Activated CD4-positive, alpha-beta T cell treated with anti-CD3 and anti-CD28 coated beads, Interleukin-2, Interleukin-6, amounts not matched to agents 100 ng/mL and 50 ng/mL, durations not matched to agents 16 hours and 8 hours (primary cell): Measurements from ENCODE around the gene C3orf52.

Source experiments
- DNase-seq: peaks from one replicate; pipeline ENCODE4 v3.0.0-alpha.2; 2020

C3orf52 gene

DNA sequence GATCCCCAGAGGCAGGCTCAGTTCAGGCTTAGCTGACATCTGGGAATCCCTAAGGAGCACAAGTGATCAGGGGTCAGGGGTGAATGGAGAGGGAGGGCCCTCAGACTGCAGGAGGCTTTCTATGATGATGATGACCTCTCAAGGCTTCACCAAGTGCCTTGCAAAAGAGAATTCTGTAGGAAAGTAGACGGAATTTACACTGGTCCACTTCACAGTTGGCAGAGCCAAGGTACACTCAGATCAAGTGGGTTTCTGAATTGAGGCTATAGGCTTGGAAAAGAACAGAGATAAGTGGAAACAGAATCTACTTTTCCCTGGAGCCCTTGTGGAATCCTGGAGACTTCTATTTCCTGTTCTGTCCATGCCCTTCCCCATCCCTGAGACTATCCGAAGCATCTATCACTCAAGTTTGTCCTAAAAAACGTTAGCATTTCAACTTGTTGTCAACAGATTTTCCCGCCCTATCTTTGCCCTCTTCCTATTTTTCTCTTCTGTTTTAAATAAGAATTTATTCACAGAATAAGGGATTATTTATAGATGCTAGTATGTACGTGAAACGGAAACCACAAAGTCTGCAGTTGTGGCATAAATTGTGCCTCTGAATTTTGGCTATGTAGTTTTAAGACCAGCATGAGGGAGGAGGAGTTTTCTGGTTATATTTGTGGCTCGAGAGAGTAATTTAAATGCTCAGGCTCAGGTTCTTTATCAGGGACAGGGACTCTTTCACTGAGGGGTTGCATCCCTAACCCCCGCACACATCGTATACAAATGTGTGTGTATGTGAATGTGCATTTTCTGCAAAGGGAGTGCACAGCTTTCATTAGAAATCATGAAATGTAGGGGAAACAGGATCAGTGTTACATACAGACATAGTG is 34.0 kb downstream of the C3orf52 start:
- no peak for DNase-seq

DNA sequence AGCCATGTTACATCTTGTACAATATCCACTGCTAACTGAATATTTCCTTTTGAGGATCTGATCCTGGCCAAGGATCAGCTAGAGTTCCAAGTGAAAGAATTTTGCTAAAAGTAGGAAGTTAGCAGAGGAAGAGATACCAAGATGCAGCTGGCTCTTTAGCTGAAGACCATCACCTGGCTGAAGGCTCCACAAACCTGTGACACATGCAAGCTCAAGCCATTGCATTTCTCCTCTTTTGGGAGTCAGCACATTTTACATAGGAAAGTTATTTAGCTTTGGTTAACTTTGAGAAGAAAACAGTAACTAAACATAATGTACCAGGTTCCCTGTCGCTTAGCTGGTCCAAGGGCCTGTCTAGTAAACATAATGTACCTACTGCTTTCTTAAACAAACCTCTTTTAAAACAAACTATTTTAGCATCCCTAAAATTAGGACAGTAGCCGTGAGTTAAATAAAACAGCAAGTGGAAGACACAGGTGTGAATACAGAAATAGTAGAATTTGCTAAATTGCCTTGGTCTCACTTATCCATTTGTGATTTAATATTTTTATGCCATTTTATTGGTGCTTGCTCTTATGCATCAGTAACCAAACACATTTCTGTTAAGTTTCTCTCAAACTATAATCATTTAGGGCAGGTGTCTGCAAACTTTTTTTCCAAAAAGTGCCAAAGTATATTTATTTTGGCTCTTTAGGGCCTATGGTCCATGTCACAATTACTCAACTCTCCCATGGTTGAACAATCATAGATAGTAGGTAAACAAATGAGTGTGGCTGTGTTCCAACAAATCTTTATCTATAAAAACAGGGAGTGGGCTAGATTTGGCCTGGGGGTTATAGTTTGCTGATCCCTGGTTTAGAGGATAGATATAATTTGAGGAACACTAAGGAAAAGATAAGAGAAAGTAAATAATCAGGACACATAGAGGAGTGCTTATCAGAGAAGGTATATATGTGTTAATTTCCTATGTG is 35.7 kb downstream of the C3orf52 start:
- no peak for DNase-seq

DNA sequence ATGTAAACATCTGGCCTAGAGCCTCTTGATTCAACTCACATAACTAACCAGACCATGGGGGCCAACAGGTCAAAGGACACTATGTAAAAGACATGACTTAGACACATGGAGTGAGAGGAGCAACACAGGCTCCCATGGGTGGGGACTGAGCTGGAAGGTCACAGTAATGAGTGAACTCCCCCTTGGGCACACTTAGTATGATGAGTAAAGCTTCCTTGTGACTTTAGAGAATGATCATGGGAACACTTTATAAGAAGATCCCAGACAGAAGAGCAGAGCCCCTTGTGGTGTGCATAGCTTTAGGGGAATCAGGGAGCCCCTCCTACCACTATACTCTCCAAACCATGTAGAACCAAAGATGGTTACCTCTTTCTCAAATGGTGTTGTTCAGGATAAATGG is 36.7 kb downstream of the C3orf52 start:
- DNase-seq = no peak

DNA sequence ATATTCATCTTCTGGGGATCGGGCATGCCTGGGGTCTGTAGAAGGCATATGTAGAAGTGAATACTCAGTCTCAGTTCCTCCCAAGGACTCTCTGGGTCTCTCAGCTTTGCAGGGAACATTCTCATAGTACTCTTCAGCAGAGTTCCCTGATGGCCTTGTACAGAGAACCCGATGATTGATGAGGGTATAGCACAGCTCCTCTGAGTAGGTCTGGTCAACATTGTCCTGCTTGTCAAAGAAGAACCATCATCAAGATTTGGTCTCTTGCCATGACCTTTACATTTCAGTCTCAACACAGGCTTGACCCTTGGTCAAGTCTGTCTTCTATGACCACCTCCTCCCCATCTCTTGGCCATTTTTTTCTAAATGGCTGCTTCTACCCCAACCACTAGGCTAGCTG is 37.4 kb downstream of the C3orf52 start:
- DNase-seq = no peak

DNA sequence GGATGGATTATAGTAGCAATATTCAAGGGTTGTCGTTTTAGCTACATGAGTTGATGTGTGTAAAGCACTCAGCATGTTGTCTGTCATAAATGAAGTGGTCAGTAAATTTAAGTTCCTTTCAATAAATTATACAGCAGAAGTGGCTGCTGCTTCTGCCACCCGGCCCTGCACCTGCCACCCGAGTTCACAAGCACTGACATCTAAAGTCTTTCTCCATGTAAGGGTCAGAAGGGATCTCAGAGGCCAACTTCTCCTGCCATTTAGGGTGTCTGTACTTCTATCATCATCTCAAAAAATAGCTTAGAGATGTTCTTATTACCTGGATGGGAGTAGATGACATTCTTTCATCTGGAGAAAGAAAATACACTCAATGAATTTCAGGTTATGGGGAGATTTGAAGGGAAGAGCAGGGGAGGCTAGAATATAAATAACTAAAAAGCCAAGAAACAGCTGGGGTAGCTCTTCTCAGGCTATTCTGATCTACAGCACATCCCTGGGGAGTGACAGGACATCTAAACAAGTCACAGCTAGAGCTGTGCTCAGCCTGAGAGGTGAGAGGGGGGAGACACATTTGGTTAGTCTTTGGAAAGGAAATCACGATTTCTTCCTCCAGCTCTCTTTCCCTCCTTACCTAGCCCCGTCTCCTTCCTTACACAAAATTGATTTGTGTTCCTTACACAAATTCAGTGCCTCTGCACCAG is 38.9 kb downstream of the C3orf52 start:
- no peak for DNase-seq

DNA sequence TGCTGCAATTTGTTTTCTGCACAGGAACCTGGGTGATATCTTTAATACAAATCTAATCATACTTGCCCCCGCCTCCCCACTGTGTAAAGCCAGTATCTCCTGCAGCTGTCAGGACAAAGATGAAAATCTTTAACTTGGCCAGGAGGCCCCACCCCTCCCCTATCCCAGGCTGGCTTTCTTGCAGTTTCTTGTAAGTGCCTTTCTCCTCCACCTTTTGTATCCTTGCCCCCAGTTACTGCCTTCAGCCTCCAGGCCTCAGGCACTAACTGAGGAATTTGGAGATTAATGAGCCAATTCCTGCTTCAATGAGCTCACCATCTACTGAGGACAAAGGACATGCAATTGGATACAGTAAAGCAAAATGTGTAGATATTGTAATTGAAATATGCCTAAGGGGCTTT is 40.3 kb downstream of the C3orf52 start:
- DNase-seq = no peak

DNA sequence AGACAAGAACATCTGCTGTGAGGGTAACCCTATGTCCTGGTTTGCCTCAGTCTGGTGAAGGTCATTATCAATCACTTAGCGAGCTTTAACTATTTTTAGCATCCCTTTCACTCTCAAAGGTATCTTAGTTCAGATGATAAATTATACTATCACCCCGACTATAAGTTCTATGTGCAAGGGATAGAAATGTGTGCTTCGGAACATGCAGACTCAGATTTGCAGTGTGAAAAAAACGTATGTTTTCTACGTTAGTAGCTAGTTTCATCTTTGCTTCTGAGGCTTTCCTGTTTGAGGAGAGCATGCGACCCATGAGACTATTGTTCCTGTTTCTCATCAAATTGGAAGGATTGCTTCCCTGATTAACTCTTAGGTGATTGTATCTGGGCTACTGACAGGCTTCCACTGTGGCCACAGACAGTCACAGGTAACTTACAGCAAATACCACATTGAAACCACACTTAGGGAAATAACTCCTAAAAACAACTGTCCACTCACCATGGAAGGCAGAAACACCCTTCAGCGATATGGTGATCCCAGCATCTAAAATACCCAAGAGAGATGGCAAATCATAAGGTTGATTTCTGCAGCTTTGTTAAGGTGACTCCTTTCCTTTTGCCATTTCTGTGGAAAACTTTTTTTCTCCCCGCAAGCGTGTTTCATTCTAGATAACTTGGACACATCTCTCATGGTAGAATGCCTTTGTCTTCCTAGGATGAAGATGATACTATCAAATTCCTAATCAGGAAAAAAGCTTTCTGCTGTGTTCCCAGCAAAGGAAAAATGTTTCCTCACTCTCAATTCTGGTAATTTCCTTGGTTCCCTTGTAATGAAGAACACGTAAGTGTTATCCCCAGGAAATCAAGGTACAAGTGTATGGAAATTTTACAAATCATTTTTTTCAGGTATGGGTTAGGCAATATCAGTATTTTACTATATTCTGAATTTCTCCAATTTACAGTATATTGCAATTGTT is 41.6 kb downstream of the C3orf52 start:
- DNase-seq = peak; percentile 39

DNA sequence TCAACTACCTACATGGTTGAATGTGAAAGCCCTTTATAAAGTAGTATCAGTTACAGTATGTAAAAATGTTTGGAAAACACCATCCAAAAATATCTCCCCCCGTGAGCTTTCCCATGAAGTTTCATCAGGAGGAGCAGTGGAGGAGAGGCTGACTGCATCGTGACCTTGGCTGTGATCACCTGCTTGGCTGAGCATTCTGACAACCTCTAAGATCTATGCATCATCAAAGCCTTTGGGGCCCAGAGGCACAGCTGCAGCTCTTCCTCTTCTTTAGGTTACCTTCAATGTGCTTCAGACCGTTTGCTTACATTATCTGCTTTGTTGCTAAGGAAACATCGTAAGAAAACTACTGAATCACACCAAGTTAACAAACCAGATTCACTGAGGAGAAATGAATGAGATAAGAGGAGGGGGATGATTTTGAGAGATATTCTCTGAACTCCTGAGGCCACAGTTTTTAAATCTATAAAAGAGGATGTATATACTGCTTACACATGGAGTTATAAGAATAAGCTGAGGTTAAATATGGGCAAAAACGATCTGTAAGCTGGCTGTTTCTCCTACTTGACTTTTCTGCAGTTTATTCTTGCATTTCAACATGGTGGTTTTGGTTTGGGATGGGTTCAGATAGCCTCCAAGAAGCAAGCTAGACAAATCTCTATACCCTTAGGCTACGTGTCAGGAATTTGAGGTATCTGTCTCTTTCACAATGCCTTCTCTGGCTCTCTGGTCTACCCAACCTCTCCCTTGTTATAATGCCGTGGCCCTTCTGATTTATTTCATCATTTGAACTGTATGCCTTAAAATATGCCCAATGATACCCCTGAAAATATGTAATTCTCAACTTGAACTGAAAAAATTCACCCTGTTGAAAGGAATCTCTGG is 42.9 kb downstream of the C3orf52 start:
- peak; percentile 58 for DNase-seq

DNA sequence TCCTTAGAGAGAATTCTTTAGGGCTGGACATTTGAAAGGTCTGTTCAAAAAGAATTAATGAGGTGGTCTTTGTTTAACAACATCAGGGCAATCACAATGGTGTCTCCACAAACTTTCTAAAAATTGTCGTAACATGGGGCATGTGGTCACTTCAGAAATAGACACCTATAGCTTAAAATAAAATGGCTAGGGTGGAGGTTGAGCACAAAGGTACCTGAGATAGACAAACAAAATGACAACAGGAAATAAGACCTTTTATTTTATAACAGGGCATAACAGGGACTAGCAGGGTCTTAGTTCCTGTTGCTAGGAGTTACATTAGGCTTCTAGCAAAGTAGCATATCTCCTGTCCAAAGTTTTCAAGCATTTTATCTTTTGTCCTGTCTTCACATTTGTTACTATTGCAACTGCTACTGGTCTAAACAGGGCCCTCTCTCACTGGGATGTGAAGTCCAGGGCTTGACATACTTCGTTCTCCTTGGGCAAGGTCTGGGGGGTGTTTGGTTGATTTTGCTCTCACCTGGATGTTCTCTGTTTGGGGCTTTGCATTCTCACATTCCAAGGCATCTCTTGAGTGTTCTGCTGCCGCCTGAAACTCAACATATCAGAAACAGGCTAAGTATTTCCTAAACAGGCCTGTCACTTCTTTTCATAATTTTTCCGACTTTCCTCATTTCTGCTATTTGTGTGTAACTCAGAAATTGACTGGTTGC is 43.9 kb downstream of the C3orf52 start:
- no peak for DNase-seq

DNA sequence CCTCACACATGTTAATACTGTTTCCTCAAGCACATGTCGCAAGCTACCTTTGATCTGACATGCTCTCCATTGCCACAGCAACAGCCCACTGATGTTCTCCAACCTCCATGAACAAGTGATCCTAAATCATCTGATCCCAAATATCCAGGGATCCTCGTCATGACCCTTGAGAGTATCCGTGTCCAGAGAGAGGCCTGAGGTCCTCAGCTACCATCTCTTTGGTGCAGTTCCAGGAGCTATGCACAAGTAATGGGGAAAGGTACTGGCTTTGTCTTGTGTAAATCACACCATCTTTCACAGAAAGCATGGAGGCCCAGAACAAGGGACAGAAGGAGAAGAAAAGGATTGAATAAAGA is 44.4 kb downstream of the C3orf52 start:
- DNase-seq = no peak

DNA sequence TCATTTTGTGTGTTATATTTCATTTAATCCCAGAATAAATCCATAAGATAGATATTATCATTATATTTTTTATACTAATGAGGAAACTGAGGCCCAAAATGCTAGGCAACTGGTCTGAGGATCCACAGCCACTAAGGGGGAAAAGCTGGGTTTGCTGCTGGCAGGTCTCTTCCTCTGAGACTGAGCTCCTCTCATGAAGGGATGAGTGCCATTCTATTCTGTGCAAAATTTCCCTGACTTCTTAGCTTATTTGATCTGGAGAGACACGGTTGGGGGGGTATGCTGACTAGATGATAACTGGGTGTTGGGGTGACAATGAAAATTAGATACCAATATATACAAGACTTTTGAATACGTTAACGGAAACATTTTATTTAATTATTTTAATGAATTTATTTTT is 44.9 kb downstream of the C3orf52 start:
- no peak for DNase-seq

DNA sequence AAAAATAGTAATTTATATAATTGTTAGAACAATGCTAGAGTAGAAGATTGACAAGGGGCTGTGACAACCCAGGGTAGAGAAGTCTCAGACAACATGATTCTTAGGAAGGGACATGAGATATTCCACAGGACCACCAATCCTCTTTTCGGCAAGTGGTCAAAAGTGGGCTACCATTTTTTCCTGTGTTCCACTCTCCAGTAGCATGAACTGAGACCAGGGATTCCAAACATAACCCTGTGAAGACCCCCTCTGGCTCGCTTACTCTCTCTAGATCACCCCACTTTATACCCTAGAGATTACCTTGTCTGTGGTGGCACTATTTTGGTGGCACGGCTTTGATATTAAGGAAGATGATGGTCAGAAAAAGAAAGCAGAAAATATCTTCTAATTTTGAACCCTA is 45.9 kb downstream of the C3orf52 start:
- DNase-seq = no peak

DNA sequence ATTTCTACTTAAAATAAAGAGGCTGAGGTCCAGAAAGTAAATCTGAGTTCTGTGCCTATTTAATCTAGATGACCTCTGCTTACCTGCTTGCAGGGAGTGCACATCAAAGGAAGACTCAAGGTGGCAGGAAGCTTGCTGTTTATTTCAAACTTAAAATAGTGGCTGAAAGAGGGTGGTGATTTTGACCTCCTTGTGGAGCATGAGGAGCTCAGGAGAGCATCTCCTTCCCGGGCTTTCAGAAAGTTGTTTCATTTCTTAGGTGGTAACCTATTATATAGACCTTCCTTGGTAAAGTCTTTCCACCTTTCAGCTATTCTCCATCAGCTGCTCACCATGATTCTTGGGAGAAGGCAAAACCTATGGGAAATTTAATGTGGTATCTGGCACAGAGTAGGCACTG is 46.4 kb downstream of the C3orf52 start:
- peak; percentile 9 for DNase-seq

DNA sequence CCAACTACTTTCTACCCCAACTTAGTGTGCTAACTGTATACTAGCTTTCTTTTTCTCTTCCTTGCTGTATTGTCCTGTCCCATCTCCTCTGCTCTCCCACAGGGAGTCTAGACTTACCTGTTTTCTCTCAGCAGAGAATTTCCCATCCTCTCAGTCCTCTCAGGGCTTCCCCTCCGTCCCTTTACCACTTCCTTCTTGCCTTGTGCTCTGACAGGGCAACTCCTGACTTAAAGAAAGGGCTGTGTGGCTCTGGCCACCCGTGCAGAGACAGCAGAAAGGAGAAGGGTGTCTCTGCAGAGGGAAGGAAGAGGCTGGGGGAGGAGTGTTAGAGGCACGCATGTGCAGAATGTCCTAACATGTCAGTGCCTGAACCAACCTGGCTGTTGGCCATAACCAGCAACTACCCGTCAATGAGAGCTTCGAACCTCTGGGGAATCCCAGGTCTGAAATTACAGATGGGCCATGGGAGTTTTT is 46.8 kb downstream of the C3orf52 start, which contains the start of gene GCSAM:
GCSAM (minus strand) TSS at position 274 of the 474 bp plus-strand sequence; CDS start at position 146, 128 bp downstream.
- peak; percentile 70 for DNase-seq

DNA sequence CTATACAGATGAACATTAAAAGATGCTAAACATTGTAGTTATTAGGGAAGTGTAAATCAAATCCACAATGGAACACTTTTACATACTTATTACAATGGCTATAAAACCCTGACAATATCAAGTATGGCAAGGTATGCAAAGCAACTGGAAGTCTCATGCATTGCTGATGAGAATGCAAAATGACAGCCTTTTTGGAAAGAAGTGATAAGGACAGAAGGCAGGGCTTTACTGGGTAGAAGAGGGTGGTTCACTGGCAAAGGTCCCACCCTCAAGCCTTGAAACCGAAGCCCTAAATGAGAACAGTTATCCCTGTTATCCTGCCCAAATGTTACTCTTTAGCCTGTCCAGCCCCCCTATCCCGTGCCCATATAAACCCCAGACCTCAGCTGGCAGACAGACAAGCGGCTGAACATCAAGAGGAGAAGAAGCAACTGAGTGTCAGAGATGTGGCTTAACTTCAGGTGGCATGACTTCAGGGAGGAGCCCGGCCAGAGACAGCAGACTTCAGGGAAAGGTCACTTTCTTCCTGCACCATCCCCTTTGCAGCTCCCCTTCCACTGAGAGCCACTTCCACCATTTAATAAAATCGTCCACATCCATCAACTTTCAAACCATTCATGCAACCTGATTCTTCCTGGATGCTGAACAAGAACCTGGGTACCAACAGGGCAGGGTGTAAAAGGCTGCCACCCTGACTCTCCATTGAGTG is 47.6 kb downstream of the C3orf52 start:
- no peak for DNase-seq

DNA sequence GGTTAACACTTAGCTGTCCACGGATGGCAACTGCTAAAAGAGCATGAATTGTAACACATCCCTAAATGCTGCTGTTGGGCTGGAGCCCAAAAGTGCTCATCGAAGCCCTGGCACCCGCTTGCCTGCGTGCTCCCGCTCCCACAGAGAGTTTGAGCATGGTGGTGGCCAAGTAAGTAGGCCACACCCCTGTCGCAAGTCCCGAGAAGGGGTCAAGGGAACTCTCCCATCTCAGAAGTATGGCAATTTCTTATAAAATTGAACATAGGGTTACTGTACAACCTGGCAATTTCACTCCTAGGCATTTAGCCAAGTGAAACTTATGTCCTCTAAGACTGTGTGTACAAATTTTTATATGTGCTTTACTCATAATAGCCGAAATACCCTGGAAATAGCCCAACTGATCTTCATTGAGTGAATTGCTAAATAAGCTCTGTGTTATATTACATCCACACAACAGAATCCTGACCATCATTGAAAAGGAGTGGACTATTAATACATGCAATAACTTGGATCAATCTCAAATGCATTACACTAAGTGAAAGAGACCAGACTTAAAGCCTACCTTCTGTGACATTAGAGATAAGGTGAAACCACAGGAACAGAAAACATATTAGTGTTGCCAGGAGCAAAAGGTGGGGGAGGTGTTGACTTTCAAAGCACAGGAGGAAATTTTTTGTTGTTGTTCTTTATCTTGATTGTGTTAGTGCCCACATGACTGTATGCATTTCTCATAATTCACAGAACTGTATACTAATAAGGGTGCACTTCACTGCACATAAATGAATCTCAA is 48.3 kb downstream of the C3orf52 start:
- peak; percentile 15 for DNase-seq

DNA sequence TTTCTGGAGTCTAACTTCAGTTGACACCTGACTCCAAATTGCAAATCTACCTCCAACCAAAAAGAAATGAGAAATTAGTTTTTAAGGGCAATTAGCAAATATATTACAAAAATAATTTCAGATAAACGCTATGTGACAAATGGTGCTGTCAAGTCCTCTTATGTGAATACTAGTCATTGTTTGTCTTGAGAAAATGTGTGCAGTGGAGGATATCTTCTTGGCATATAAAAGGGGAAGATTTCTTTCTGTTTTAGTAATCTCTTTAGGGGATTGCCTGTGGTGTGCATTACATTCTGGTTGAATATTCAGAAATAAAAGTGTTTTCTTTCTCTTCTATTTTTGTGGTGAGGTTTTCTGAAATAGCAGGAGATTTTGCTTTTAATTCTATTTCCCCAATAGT is 49.9 kb downstream of the C3orf52 start:
- no peak for DNase-seq

DNA sequence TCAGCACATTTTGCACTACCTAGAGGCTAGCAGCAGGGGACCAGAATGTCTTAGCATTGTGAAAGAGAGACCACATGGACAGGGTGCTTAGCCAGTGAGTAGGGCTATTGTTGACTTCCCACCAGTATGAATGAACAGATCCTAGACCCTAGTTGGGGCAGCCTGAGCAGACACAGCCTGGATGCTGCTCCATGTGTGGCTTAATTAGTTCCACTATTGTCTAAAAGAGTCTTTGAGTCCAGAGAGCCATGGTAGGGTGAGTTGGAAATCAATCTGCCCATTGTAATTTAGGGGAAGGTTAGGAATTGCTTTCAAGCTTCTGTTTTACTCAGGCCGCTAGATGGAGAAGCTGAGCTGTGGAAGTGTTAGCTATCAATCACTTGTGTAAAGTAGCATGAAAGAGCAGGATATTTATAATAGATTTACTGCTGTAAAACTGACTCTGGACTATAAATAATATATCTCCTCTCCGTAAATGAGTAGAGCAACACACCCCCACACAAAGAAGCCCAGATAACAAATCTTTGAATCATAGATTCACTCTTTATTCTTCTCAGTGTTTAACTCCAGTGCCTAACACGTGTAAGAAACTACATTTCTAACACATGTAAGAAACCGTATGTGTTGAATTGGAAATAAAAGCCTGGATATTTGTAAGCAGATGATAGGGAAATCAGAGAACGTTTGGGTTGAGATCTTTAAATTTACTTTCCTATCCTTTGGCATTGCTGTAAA is 50.9 kb downstream of the C3orf52 start:
- DNase-seq = peak; percentile 53
